HEK293 (cell line): ENCODE measurements around the gene ANKRD44.

Experiments used
- CTCF ChIA-PET: fragments of 350-600 bp; formaldehyde crosslinking; extraction: SDS; loops from one replicate; lab custom pipeline; 2021; ENCODE audit warnings: antibody characterized with exemption; lab: Yijun Ruan, JAX
- POLR2A ChIA-PET: fragments of 300-600 bp; formaldehyde crosslinking; extraction: SDS; loops from one replicate; lab custom pipeline; 2020; ENCODE audit warnings: antibody characterized with exemption, inconsistent platforms; lab: Yijun Ruan, JAX
- H3K27ac ChIP-seq: fragments of 200-500 bp; sonication (Bioruptor generic); 2 replicates; pipeline ENCODE4 v1.5.1; 2014; ENCODE audit warnings: low read depth, low read length, control low read depth, inconsistent platforms; ENCODE audit errors: extremely low read depth
- H3K36me3 ChIP-seq, 2 experiments: fragments of 200-500 bp in 1 of 2; sonication (Bioruptor generic) in 1 of 2; 1 replicate in 1 of 2; 2 replicates in 1 of 2; pipeline ENCODE4 v1.5.1; 2014 to 2017; ENCODE audit warnings: inconsistent platforms in 2 of 2, low read length in 2 of 2; ENCODE audit not compliant: control insufficient read depth in 2 of 2, insufficient read depth in 1 of 2
- H3K4me1 ChIP-seq: fragments of 200-500 bp; sonication (Bioruptor generic); 2 replicates; pipeline ENCODE4 v1.5.1; 2014; ENCODE audit warnings: mild to moderate bottlenecking, low read length, inconsistent platforms; ENCODE audit not compliant: control insufficient read depth, insufficient read depth
- H3K4me3 ChIP-seq: 2 replicates; pipeline ENCODE4 v1.5.1; 2011; ENCODE audit warnings: low read depth, mild to moderate bottlenecking, control low read depth, low read length, moderate library complexity
- H3K9me3 ChIP-seq: fragments of 200-500 bp; sonication (Bioruptor generic); 2 replicates; pipeline ENCODE4 v1.5.1; 2014; ENCODE audit warnings: low read depth, low read length, inconsistent platforms; ENCODE audit not compliant: control insufficient read depth, insufficient read depth
- HOXD13 ChIP-seq: sonication (generic); formaldehyde crosslinking; IDR thresholded peaks from 2 replicates; pipeline ENCODE4 v1.8.0; 2022; ENCODE audit warnings: missing genetic modification reagents, borderline replicate concordance
- WT1 ChIP-seq: fragments of 450-650 bp; formaldehyde crosslinking; IDR thresholded peaks from 2 replicates; pipeline ENCODE4 v1.5.1; 2016; ENCODE audit warnings: missing biosample characterization, missing genetic modification characterization
- ZNF140 ChIP-seq: fragments of 450-650 bp; formaldehyde crosslinking; IDR thresholded peaks from 2 replicates; pipeline ENCODE4 v1.5.1; 2016; ENCODE audit warnings: missing biosample characterization, missing genetic modification characterization
- ZNF184 ChIP-seq: fragments of 450-650 bp; IDR thresholded peaks from 2 replicates; pipeline ENCODE4 v1.5.1; 2018; ENCODE audit warnings: missing biosample characterization, mild to moderate bottlenecking, missing genetic modification characterization
- ZNF2 ChIP-seq: fragments of 450-650 bp; formaldehyde crosslinking; IDR thresholded peaks from 2 replicates; pipeline ENCODE4 v1.5.1; 2016; ENCODE audit warnings: missing biosample characterization, missing genetic modification characterization
- ZNF239 ChIP-seq: fragments of 450-650 bp; formaldehyde crosslinking; IDR thresholded peaks from 2 replicates; pipeline ENCODE4 v1.5.1; 2016; ENCODE audit warnings: missing biosample characterization, missing genetic modification characterization
- ZNF274 ChIP-seq, 2 experiments: fragments of 200-500 bp in 1 of 2; fragments of 450-650 bp in 1 of 2; sonication (Bioruptor generic) in 1 of 2; formaldehyde crosslinking in 1 of 2; IDR thresholded peaks; 2 replicates each; pipeline versions ENCODE4 v1.5.1 to v1.6.1; 2014 to 2016; ENCODE audit warnings: borderline replicate concordance in 1 of 2, inconsistent platforms in 1 of 2, low read length in 1 of 2, missing biosample characterization in 1 of 2, missing genetic modification characterization in 1 of 2
- ZNF354C ChIP-seq: fragments of 450-650 bp; formaldehyde crosslinking; IDR thresholded peaks from 2 replicates; pipeline ENCODE4 v1.5.1; 2016; ENCODE audit warnings: missing biosample characterization, missing genetic modification characterization, low read depth, borderline replicate concordance
- ZNF514 ChIP-seq: fragments of 450-650 bp; formaldehyde crosslinking; IDR thresholded peaks from 2 replicates; pipeline ENCODE4 v1.5.1; 2016; ENCODE audit warnings: missing biosample characterization, missing genetic modification characterization
- ZNF785 ChIP-seq: fragments of 450-650 bp; formaldehyde crosslinking; IDR thresholded peaks from 2 replicates; pipeline ENCODE4 v1.5.1; 2016; ENCODE audit warnings: missing biosample characterization, missing genetic modification characterization
- ZNF830 ChIP-seq: fragments of 450-650 bp; IDR thresholded peaks from 2 replicates; pipeline ENCODE4 v1.5.0; 2018; ENCODE audit warnings: missing biosample characterization, missing genetic modification characterization, low read depth, mild to moderate bottlenecking, moderate library complexity
- TF ChIP-seq, protein P1 (sequence below): fragments of 450-650 bp; formaldehyde crosslinking; IDR thresholded peaks from 2 replicates; pipeline ENCODE4 v1.5.1; 2016; ENCODE audit warnings: missing biosample characterization, missing genetic modification characterization
- TF ChIP-seq, protein P2 (sequence below): fragments of 450-650 bp; formaldehyde crosslinking; IDR thresholded peaks from 2 replicates; pipeline ENCODE4 v1.5.1; 2016; ENCODE audit warnings: missing biosample characterization, missing genetic modification characterization
- TF ChIP-seq, protein P3 (sequence below): fragments of 450-650 bp; formaldehyde crosslinking; IDR thresholded peaks from 2 replicates; pipeline ENCODE4 v1.5.1; 2017; ENCODE audit warnings: missing biosample characterization, missing genetic modification characterization

ANKRD44 gene

DNA sequence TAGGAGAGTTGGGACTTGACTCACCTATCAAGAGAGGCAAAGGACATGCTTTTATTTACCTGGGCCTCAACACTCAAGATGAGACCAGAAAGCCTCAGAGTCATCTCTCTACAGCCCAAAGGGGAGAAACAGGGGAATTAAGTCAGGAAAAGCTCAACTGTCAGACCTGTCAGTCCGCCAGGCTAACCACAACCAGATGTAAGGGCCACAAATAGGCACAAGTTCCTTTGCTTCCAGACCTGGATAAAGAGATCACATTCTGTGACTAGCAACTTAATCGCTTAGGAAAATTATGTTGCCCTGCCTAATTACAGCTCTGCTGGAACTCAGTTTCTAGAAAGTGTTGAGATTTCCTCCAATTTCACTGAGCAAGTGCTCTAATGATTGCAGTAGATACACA lies 67.9 kb downstream of the ANKRD44 start:
- POLR2A ChIA-PET, result no interaction called here
- Histone ChIP-seq H3K4me1 (no peaks in the 10 kb centered on the region), H3K9me3 (no peaks in the 10 kb centered on the region), H3K27ac (no peak overlapping the region), H3K4me3 (no peak overlapping the region), H3K36me3 (no peaks in the 10 kb centered on the region)
- CTCF ChIA-PET, result no interaction called here
- TF ChIP-seq ZNF514 (no peak), ZNF830 (no peak), ZNF184 (tag by site-specific recombination) (no peak), ZNF140 (tag by site-specific recombination) (no peak), WT1 (tag by site-specific recombination) (no peak), HOXD13 (CRISPR knock-in tag) (no peak)
- TF ChIP-seq, protein P1, sequence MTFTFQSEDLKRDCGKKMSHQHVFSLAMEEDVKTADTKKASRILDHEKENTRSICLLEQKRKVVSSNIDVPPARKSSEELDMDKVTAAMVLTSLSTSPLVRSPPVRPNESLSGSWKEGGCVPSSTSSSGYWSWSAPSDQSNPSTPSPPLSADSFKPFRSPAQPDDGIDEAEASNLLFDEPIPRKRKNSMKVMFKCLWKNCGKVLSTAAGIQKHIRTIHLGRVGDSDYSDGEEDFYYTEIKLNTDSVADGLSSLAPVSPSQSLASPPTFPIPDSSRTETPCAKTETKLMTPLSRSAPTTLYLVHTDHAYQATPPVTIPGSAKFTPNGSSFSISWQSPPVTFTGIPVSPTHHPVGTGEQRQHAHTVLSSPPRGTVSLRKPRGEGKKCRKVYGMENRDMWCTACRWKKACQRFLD (tag by site-specific recombination), result no peak
- TF ChIP-seq, protein P2, sequence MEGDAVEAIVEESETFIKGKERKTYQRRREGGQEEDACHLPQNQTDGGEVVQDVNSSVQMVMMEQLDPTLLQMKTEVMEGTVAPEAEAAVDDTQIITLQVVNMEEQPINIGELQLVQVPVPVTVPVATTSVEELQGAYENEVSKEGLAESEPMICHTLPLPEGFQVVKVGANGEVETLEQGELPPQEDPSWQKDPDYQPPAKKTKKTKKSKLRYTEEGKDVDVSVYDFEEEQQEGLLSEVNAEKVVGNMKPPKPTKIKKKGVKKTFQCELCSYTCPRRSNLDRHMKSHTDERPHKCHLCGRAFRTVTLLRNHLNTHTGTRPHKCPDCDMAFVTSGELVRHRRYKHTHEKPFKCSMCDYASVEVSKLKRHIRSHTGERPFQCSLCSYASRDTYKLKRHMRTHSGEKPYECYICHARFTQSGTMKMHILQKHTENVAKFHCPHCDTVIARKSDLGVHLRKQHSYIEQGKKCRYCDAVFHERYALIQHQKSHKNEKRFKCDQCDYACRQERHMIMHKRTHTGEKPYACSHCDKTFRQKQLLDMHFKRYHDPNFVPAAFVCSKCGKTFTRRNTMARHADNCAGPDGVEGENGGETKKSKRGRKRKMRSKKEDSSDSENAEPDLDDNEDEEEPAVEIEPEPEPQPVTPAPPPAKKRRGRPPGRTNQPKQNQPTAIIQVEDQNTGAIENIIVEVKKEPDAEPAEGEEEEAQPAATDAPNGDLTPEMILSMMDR (tag by site-specific recombination), result no peak
- TF ChIP-seq, protein P3, sequence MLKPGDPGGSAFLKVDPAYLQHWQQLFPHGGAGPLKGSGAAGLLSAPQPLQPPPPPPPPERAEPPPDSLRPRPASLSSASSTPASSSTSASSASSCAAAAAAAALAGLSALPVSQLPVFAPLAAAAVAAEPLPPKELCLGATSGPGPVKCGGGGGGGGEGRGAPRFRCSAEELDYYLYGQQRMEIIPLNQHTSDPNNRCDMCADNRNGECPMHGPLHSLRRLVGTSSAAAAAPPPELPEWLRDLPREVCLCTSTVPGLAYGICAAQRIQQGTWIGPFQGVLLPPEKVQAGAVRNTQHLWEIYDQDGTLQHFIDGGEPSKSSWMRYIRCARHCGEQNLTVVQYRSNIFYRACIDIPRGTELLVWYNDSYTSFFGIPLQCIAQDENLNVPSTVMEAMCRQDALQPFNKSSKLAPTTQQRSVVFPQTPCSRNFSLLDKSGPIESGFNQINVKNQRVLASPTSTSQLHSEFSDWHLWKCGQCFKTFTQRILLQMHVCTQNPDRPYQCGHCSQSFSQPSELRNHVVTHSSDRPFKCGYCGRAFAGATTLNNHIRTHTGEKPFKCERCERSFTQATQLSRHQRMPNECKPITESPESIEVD, result no peak

DNA sequence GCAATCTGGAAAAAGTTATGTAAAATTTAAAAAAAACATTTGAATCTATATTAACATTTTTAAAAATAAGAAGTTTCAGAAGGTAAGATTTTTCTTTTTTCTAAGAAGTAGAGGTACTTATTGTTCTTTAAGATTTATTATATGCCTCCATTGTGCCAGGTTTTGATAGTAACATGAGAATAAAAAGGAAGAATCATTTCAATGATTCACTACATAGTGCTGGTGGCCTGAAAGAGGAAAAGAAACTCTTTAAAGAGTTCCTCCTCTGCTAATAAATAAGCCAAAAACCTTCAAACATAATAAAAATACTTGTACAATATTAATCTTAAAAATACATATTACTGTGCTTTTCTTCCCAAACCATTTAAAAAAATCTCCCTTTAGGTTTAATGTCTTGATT lies 69.0 kb downstream of the ANKRD44 start:
- TF ChIP-seq ZNF2 (tag by site-specific recombination), result no peak
- TF ChIP-seq ZNF785, result no peak
- TF ChIP-seq HOXD13 (CRISPR knock-in tag), result no peak
- no peak for TF ChIP-seq ZNF274 (IDR thresholded peaks at IDR 0.05; ENCODE audit: low read length)
- no peak for TF ChIP-seq ZNF274 (tag by site-specific recombination; IDR thresholded peaks at IDR 0.05; ENCODE audit: borderline replicate concordance)
- TF ChIP-seq, all 188 proteins: peak for 0

DNA sequence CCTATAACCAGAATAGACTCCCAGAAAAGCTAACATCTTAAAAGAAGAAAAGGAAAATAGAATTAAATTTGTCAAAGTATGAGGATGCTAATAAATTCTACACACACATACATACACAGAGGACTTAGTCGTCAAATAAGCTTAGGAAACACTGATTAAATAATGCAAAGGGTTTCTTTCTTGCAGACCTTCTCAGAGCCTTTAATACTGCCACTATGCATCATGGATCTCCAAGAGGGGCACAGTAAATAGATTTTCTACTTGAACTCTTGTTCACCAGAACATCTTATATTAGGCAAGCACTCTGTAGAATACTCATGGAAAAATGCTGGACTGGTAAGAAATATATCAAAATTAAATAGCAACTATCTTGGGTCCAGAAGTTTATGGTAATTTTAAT lies 69.4 kb downstream of the ANKRD44 start:
- TF ChIP-seq ZNF239 (tag by site-specific recombination) (peak; percentile 69; the same call in 1 of the 2 replicates), ZNF354C (no peak)
- POLR2A ChIA-PET, result no interaction called here
- H3K27ac ChIP-seq, result no peak overlapping the region

More for the DNA sequence above, 69.0 kb downstream of the ANKRD44 start:
- H3K4me1 ChIP-seq, result no peaks in the 10 kb centered on the region
- H3K9me3 ChIP-seq, result no peaks in the 10 kb centered on the region
- ChIA-PET CTCF (interaction anchor here (1.2 kb wide), 1 partner anchor 50 kb away, joined by 3 read pairs; no protein-coding TSS in a partner anchor), POLR2A (no interaction called here)
- no peaks in the 10 kb centered on the region for H3K36me3 ChIP-seq
- H3K27ac ChIP-seq, result no peak overlapping the region
- no peak overlapping the region for H3K4me3 ChIP-seq

More for the DNA sequence above, 69.4 kb downstream of the ANKRD44 start:
- Histone ChIP-seq H3K36me3 (no peaks in the 10 kb centered on the region), H3K4me1 (no peaks in the 10 kb centered on the region), H3K4me3 (no peak overlapping the region), H3K9me3 (no peaks in the 10 kb centered on the region)
- CTCF ChIA-PET, result interaction anchor here (1.2 kb wide), 1 partner anchor 50 kb away, joined by 3 read pairs; no protein-coding TSS in a partner anchor
